ENCODE results near the gene PLOD1. TPM values are rescaled to one million over a fixed set of nuclear protein-coding genes. Genes with fewer than 3 reads are reported as not detected.

The PLOD1 gene
- total and polyA plus RNA-seq, 2 experiments from 2014 or later, result 22.4 to 62.9 TPM

- H3K4me1 ChIP-seq (ENCODE audit: insufficient read depth), result peaks cover 9% of the 10 kb centered on the region
- 0 out of 2 replicates have a peak, but pooled peaks cover 7% of the 10 kb centered on the region for H3F3A ChIP-seq (replicated peaks; ENCODE audit: low read depth)
- no peak overlapping the region for H3K27ac Mint-ChIP-seq
- H3K4me2 ChIP-seq, result peak overlapping the region; percentile 51; the same call in 1 of the 2 replicates
- H3K9me3 Mint-ChIP-seq, result no peaks in the 10 kb centered on the region; the same call in 2 of the 3 replicates
- no peak overlapping the region; the same call in 1 of the 2 replicates for H3K4me3 ChIP-seq
- no peak overlapping the region for H2AFZ ChIP-seq
- peaks cover 33% of the 10 kb centered on the region for H3K79me2 ChIP-seq (replicated peaks; ENCODE audit: insufficient read depth)
- DNase-seq (ENCODE audit: low spot score), result no peak
- H3K27me3 ChIP-seq (ENCODE audit: insufficient read depth), result no peaks in the 10 kb centered on the region
- no peaks in the 10 kb centered on the region for H3K9me2 ChIP-seq (ENCODE audit: insufficient read depth)
- TF ChIP-seq, protein P1, sequence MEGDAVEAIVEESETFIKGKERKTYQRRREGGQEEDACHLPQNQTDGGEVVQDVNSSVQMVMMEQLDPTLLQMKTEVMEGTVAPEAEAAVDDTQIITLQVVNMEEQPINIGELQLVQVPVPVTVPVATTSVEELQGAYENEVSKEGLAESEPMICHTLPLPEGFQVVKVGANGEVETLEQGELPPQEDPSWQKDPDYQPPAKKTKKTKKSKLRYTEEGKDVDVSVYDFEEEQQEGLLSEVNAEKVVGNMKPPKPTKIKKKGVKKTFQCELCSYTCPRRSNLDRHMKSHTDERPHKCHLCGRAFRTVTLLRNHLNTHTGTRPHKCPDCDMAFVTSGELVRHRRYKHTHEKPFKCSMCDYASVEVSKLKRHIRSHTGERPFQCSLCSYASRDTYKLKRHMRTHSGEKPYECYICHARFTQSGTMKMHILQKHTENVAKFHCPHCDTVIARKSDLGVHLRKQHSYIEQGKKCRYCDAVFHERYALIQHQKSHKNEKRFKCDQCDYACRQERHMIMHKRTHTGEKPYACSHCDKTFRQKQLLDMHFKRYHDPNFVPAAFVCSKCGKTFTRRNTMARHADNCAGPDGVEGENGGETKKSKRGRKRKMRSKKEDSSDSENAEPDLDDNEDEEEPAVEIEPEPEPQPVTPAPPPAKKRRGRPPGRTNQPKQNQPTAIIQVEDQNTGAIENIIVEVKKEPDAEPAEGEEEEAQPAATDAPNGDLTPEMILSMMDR (conservative IDR thresholded peaks at IDR 0.05; ENCODE audit: low read depth in 2 of 2), result no peak
- TF ChIP-seq, protein P2, sequence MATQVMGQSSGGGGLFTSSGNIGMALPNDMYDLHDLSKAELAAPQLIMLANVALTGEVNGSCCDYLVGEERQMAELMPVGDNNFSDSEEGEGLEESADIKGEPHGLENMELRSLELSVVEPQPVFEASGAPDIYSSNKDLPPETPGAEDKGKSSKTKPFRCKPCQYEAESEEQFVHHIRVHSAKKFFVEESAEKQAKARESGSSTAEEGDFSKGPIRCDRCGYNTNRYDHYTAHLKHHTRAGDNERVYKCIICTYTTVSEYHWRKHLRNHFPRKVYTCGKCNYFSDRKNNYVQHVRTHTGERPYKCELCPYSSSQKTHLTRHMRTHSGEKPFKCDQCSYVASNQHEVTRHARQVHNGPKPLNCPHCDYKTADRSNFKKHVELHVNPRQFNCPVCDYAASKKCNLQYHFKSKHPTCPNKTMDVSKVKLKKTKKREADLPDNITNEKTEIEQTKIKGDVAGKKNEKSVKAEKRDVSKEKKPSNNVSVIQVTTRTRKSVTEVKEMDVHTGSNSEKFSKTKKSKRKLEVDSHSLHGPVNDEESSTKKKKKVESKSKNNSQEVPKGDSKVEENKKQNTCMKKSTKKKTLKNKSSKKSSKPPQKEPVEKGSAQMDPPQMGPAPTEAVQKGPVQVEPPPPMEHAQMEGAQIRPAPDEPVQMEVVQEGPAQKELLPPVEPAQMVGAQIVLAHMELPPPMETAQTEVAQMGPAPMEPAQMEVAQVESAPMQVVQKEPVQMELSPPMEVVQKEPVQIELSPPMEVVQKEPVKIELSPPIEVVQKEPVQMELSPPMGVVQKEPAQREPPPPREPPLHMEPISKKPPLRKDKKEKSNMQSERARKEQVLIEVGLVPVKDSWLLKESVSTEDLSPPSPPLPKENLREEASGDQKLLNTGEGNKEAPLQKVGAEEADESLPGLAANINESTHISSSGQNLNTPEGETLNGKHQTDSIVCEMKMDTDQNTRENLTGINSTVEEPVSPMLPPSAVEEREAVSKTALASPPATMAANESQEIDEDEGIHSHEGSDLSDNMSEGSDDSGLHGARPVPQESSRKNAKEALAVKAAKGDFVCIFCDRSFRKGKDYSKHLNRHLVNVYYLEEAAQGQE (IDR thresholded peaks at IDR 0.05; ENCODE audit: unreplicated experiment), result no peak
- TF ChIP-seq ZNF331 (CRISPR knock-in tag; IDR thresholded peaks at IDR 0.05; ENCODE audit: low read depth) (no peak), EZH2phosphoT487 (IDR thresholded peaks at IDR 0.05; ENCODE audit: unreplicated experiment) (no peak), ETS1 (IDR thresholded peaks at IDR 0.05) (no peak)
- peaks cover 38% of the 10 kb centered on the region for H3K36me3 Mint-ChIP-seq (ENCODE audit: low read depth)
- H3K36me3 ChIP-seq (ENCODE audit: insufficient read depth), result 0 out of 2 replicates have a peak, but pooled peaks cover 6% of the 10 kb centered on the region
- H3K4me3 Mint-ChIP-seq, result peak overlapping the region; percentile 77
- no peak overlapping the region for H3K27ac ChIP-seq (ENCODE audit: low read depth)
- H3K27me3 Mint-ChIP-seq (ENCODE audit: insufficient read depth, low read depth, poor library complexity), result peaks cover 9% of the 10 kb centered on the region
- H4K20me1 ChIP-seq (replicated peaks; ENCODE audit: insufficient read depth), result peaks cover 22% of the 10 kb centered on the region
- H3K4me1 Mint-ChIP-seq, result peaks cover 18% of the 10 kb centered on the region
- no peak for ATAC-seq
Measured at GRCh38 chr1:11923827-11924113, 10.7 kb upstream of the PLOD1 start.

DNA sequence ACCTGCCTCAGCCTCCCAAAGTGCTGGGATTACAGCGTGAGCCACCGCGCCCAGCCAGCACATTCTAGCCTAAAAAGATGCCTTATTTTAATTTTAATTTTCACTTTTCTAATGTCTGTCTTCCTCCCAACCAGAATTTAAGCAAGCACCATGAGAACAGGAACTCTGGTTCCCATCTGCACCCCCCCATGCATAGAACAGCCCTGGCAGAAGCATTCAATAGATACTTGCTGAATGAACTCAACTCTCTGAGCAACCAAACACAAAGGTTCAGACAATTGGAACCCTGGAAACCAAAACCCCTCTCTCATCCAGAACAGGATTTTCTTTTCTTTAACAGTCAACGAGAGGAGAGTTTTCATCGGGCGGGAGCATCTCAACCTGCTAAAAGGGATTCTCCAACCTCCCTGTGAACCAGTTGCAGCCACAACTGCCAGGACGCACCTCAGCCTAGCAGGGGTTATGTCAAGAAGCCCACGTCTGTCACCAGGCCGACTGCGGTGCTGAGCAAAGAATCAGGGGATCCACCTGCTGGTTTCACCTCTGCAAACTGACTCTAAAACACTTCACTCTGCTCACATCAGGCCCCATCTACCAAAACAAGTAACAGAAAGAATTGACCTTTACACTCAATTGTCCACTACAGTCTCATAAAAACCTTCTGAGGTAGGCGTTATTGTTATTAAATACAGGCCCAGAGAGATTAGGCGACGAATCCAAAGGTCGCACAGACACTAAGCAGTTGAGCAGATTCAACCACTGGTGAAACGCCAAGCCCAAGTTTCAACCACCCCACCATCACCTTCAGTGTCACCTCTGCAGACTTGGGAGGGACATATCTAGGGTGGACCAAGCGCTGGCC lies 10.0 kb upstream of the PLOD1 start:
- Histone ChIP-seq H3K27me3 (ENCODE audit: insufficient read depth) (no peaks in the 10 kb centered on the region), H3K4me1 (ENCODE audit: insufficient read depth) (peaks cover 9% of the 10 kb centered on the region), H3K27ac (ENCODE audit: low read depth) (no peak overlapping the region), H3K4me3 (peak overlapping the region; percentile 59), H2AFZ (no peak overlapping the region), H3F3A (replicated peaks; ENCODE audit: low read depth) (0 out of 2 replicates have a peak, but pooled peaks cover 7% of the 10 kb centered on the region), H3K36me3 (ENCODE audit: insufficient read depth) (0 out of 2 replicates have a peak, but pooled peaks cover 6% of the 10 kb centered on the region), H4K20me1 (replicated peaks; ENCODE audit: insufficient read depth) (peaks cover 22% of the 10 kb centered on the region), H3K4me2 (peak overlapping the region; percentile 87), H3K79me2 (replicated peaks; ENCODE audit: insufficient read depth) (peaks cover 33% of the 10 kb centered on the region), H3K9me2 (ENCODE audit: insufficient read depth) (no peaks in the 10 kb centered on the region)
- no peak for DNase-seq (ENCODE audit: low spot score)
- no peak for ATAC-seq
- Mint-ChIP-seq H3K4me3 (peak overlapping the region; percentile 77), H3K9me3 (no peaks in the 10 kb centered on the region; the same call in 2 of the 3 replicates), H3K36me3 (ENCODE audit: low read depth) (peaks cover 38% of the 10 kb centered on the region), H3K27me3 (ENCODE audit: insufficient read depth, low read depth, poor library complexity) (peaks cover 7% of the 10 kb centered on the region), H3K27ac (0 out of 2 replicates have a peak overlapping the region, but pooled peaks have one; percentile 45), H3K4me1 (peaks cover 18% of the 10 kb centered on the region)
- TF ChIP-seq EZH2 (IDR thresholded peaks at IDR 0.05; ENCODE audit: low read depth, unreplicated experiment) (no peak), POLR2AphosphoS5 (IDR thresholded peaks at IDR 0.05; ENCODE audit: low read depth) (no peak), JUNB (IDR thresholded peaks at IDR 0.05; ENCODE audit: unreplicated experiment) (no peak), CREB1 (CRISPR knock-in tag; IDR thresholded peaks at IDR 0.05; ENCODE audit: low read depth) (no peak), EZH2phosphoT487 (IDR thresholded peaks at IDR 0.05; ENCODE audit: unreplicated experiment) (no peak)
- TF ChIP-seq, protein P2 (IDR thresholded peaks at IDR 0.05; ENCODE audit: unreplicated experiment), result no peak
- TF ChIP-seq, protein P1 (conservative IDR thresholded peaks at IDR 0.05; ENCODE audit: low read depth in 2 of 2), result no peak
